Fibroblast of the aortic adventitia (primary cell): ENCODE measurements around the gene PLXNB1. TPM values are rescaled to one million over a fixed set of nuclear protein-coding genes. Genes with fewer than 3 reads are reported as not detected.

ENCODE experiments used
- DNase-seq: peaks from one replicate; pipeline ENCODE4 v3.0.0-alpha.2; 2010; ENCODE audit warnings: low read depth
- H3K4me3 ChIP-seq: 2 replicates; pipeline ENCODE4 v1.5.1; 2011; ENCODE audit warnings: low read depth, mild to moderate bottlenecking, control low read depth, low read length, moderate library complexity
- total RNA-seq: library from RNA; depleted of rRNA; stranded (reverse); fragments of >200 nt; gene quantifications from 2 replicates; pipeline ENCODE4 v1.2.3, GENCODE V29; 2012; ENCODE audit warnings: low replicate concordance
- TF ChIP-seq, protein P1 (sequence below): IDR thresholded peaks from 2 replicates; pipeline ENCODE4 v1.5.1; 2011; ENCODE audit warnings: mild to moderate bottlenecking, low read length, control low read depth, inconsistent platforms; ENCODE audit not compliant: insufficient read depth

PLXNB1 gene
- total RNA-seq, 1 donor, result 30.0 TPM

DNA sequence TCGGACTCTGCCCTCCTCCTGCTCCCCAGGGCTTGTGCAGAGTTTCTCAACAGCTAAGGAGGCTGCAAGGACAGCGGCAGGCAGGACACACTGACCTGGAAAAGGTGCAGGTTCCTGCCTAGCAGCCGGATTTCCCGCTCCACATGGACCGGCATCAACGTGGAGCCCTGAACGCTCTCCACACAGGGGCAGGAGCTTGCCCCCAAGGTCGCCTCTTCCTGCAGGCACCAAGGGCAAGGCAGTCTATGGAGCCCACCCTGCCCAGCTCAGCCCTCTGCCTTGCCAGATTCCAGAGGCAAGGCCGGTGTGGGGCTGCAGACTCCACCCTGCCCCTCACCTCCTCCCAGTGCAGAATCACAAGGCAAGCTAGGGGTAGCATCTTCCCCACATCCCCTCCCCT, 10.7 kb downstream of the PLXNB1 start:
- DNase-seq, result no peak

DNA sequence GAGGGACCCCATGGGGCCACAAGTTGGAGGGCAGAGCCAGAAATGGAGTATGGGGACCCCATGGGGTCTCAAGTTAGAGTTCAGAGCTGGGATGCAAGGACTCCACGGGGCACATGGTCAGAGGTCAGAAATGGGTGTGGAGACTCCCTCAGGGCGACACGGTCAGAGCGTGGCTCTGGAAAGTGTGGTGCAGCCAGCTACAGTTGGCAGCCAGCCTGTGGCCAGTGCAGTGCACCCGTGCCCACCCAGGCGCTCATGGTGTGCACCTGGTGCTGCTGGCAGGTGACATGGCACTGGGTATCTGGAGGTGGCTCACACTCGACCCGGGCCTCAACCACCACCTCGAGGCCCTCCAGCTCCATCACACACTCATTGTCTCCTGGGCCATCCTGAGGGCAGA, 11.2 kb downstream of the PLXNB1 start:
- TF ChIP-seq, protein P1, sequence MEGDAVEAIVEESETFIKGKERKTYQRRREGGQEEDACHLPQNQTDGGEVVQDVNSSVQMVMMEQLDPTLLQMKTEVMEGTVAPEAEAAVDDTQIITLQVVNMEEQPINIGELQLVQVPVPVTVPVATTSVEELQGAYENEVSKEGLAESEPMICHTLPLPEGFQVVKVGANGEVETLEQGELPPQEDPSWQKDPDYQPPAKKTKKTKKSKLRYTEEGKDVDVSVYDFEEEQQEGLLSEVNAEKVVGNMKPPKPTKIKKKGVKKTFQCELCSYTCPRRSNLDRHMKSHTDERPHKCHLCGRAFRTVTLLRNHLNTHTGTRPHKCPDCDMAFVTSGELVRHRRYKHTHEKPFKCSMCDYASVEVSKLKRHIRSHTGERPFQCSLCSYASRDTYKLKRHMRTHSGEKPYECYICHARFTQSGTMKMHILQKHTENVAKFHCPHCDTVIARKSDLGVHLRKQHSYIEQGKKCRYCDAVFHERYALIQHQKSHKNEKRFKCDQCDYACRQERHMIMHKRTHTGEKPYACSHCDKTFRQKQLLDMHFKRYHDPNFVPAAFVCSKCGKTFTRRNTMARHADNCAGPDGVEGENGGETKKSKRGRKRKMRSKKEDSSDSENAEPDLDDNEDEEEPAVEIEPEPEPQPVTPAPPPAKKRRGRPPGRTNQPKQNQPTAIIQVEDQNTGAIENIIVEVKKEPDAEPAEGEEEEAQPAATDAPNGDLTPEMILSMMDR, result no peak
- no peak overlapping the region for H3K4me3 ChIP-seq
- no peak for DNase-seq

More for the DNA sequence above, 10.7 kb downstream of the PLXNB1 start:
- TF ChIP-seq, protein P1, result no peak
- H3K4me3 ChIP-seq, result no peak overlapping the region

DNA sequence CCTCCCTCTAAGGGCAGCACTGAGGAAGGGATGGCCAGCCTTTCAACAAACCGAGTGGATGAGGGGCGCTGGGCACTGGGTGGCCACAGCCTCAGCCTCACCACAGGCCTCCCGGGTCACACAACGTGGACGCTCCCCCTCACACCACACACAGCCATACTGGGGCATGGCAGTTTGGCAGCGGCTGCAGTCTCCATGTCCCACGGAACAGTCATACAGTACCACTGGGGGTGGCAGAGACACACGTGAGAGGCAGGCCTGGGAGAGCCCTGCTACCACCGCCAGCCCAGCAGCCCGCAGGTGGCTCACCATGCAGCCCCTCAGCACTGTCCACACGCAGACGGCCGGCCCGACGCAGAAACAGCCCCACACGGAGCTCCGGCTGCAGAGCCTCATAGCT, 11.7 kb downstream of the PLXNB1 start:
- no peak for DNase-seq
- no peak overlapping the region for H3K4me3 ChIP-seq
- TF ChIP-seq, protein P1, result no peak

DNA sequence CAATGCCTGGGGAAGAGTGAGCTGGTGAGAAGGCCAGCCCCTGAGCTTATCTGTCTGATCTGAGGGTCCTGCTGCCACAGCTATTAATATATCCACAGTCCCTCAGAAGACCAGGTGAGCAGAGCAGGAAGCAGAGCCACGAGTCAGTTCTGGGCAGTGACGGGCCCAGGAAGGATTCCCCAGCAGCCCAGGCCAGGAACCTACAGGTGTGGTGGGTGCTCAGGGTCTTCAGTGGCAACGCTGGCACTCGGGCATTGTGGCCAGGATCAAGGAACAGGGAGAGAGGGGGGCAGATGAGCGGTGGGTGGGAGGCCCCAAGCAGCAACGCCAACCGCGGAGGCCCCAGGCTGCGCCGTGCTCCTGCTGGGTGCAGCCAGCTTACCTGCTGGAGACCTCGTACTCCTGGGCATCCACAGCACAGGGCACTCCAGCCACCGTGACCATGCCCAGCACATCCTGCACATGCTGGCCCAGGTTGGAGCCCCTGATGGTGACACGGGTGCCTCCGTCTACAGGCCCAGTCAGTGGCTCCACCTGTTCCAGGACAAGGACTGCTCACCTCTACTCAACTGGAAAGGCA, 12.3 kb downstream of the PLXNB1 start:
- H3K4me3 ChIP-seq, result no peak overlapping the region
- no peak for DNase-seq
- TF ChIP-seq, protein P1, result no peak

DNA sequence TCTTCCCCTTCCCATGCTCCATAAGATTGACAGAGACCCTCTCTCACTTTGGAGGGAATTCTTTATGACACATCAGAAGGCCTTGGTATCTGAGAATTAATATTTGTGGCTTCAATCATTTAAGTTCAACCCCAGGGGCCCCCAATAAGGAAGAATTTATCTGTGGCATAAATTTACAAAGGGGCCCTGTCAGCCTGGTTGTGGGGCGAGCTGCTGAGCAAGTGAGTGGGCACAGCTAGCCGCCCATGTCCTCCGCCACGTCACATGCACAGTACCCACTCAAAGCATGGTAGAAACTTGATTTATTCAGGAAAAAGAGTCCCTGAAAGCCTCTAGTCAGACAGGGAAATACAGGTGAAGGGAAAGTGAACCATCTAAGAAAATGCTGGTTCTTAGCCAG, 13.3 kb downstream of the PLXNB1 start:
- H3K4me3 ChIP-seq, result no peak overlapping the region
- TF ChIP-seq, protein P1, result no peak
- DNase-seq, result no peak

DNA sequence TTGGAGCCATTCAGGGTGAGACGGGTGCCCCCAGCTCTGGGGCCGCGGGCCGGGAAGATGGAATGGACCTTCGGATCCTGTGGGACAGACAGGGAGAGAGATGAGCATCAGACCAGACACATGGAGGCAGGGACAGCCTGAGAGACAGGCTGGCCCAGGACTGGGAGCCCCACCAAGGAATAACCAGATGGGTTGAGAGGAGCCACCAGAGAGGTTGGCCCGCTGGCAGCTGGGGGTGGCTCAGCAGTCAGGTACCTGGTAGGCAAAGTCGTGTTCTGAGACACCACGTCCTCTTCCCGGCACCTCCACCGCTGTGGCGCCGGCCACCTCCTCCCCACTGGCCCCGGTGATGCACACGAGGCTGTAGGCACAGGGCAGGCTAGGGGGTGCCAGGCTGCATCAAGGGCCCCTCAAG, 13.8 kb downstream of the PLXNB1 start:
- TF ChIP-seq, protein P1, result no peak
- no peak for DNase-seq
- no peak overlapping the region for H3K4me3 ChIP-seq

DNA sequence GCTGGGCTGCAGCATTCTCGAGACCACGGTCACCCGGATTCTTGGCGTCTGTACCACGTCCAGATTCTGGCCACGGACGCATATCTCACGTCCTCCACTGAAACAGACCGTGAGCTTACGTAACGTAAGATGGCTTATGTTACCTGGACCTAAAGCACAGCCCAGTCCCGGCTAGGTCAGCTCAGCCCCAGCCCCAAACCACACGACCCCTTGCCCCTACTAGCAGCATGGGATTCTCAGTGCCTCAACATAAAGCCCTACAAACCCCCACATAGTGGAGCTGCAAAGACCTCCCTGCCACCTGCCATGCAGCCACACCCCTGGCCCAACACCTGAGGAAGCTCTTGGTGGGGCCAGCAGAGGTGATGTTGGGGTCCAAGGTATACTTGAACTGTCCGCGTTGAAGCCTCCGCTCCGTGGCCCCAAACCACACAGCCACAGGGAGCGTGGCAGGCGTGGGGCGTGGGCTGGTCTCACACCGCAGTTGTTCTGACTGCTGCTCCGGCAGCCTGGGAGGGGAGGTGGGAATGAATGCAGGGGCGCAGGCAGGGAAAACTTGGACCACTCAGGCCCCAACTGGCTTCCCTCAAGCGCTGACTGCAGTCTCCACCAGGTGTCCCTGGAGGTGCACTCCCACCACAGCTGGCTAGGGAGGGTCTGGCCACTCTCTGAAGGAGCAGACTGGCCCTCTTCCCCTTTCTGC, 14.5 kb downstream of the PLXNB1 start:
- no peak overlapping the region for H3K4me3 ChIP-seq
- TF ChIP-seq, protein P1, result no peak
- no peak for DNase-seq
